Stimulated activated naive CD8-positive, alpha-beta T cell treated with anti-CD3 and anti-CD28 coated beads, Interleukin-15, Interleukin-2, amounts not matched to agents 100 ng/mL and 50 ng/mL, for 24 hours (primary cell): Measurements from ENCODE around the gene MYL12B.
A peak's percentile ranks its signal among the peaks of the same experiment; 100 is the strongest.

Source experiments
- H3K27ac Mint-ChIP-seq: one replicate; pipeline ENCODE4 v1.8.0; 2021; ENCODE audit warnings: mild to moderate bottlenecking, mixed read lengths
- H3K27me3 Mint-ChIP-seq: one replicate; pipeline ENCODE4 v1.8.0; 2021; ENCODE audit warnings: mixed read lengths
- H3K36me3 Mint-ChIP-seq: one replicate; pipeline ENCODE4 v1.8.0; 2021; ENCODE audit warnings: low read depth, mixed read lengths
- H3K4me1 Mint-ChIP-seq: one replicate; pipeline ENCODE4 v1.8.0; 2021; ENCODE audit warnings: low read depth, mixed read lengths
- H3K4me3 Mint-ChIP-seq: one replicate; pipeline ENCODE4 v1.8.0; 2021; ENCODE audit warnings: mild to moderate bottlenecking, mixed read lengths
- H3K9me3 Mint-ChIP-seq: one replicate; pipeline ENCODE4 v1.8.0; 2021; ENCODE audit warnings: mixed read lengths

MYL12B gene

DNA sequence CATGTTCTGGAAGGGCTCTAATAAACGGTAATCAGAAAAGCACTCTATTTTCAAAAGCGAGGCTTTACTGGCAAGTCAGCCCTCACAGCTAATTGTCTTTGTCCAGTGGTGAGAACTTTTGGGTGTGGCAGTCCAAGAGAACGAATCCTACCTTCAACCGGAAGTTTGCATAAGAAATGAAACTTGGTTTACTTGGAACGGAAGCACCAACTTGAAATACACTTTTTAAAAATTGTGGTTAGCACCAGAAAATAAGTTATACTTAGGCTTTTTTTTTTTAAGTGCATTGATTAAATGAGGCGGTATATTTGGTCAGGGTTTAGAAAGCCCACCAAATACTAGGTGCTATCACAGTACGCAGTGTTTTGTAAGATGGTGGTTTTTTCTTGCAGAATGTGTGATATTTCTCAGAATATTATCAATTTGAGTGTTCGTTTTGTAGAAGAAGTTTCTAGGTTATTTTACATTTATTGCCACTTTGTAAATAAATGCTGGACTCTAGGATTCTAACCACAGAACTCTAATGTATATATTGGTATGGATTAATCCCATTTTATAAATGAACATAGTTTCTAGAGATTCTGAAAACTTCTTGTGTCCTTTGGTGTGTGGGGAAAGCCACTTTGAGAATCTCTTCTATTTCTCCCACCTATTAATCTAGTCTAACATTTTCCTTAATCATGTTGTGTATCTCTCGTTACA lies 13.1 kb upstream of the MYL12B start:
- H3K4me3 Mint-ChIP-seq = peak overlapping the region; percentile 95
- H3K36me3 Mint-ChIP-seq = peaks cover 43% of the 10 kb centered on the region
- peaks cover 67% of the 10 kb centered on the region for H3K4me1 Mint-ChIP-seq
- H3K9me3 Mint-ChIP-seq = no peaks in the 10 kb centered on the region
- H3K27me3 Mint-ChIP-seq = no peaks in the 10 kb centered on the region
- peak overlapping the region; percentile 64 for H3K27ac Mint-ChIP-seq

GRCh38 chr18:3250237-3251107 lies 11.5 kb upstream of the MYL12B start:
- no peaks in the 10 kb centered on the region for H3K27me3 Mint-ChIP-seq
- no peaks in the 10 kb centered on the region for H3K9me3 Mint-ChIP-seq
- peak overlapping the region; percentile 80 for H3K4me3 Mint-ChIP-seq
- peaks cover 58% of the 10 kb centered on the region for H3K36me3 Mint-ChIP-seq
- H3K27ac Mint-ChIP-seq = peak overlapping the region; percentile 90
- peaks cover 71% of the 10 kb centered on the region for H3K4me1 Mint-ChIP-seq

DNA sequence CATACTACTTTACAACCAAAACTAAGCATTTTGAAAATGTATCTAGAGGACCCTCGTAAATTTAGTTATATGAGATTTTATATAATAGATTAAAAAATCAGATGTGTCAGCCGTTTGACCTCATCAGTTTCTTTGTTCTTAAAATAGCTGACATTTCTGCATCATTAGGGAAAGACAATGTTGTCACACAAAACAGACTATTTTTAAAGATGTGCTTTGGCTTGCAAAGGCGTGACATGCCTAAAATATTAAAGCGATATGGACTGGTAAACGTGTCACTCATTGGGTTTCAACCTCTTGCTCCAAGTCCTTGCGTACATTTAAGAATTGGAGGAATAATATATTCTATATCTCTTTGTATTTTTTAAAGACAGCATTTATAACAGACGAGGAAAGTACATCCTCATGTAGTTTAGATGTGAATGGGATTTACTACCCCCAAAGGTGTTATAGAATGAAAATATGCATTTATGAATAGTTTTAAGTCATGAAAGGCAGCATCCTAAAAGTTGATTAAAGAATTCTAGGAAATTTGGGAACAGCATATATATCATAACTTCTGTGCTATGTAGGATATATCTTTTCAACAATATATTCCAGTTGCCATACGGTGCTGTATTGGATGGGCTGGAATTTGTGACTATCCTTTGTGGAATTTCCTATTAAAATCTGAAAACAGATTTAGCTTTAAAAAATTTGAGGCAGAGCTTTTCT lies 10.5 kb upstream of the MYL12B start:
- peak overlapping the region; percentile 80 for H3K27ac Mint-ChIP-seq
- H3K9me3 Mint-ChIP-seq = no peaks in the 10 kb centered on the region
- H3K4me3 Mint-ChIP-seq = peak overlapping the region; percentile 71
- H3K36me3 Mint-ChIP-seq = peaks cover 68% of the 10 kb centered on the region
- no peaks in the 10 kb centered on the region for H3K27me3 Mint-ChIP-seq
- peaks cover 73% of the 10 kb centered on the region for H3K4me1 Mint-ChIP-seq

DNA sequence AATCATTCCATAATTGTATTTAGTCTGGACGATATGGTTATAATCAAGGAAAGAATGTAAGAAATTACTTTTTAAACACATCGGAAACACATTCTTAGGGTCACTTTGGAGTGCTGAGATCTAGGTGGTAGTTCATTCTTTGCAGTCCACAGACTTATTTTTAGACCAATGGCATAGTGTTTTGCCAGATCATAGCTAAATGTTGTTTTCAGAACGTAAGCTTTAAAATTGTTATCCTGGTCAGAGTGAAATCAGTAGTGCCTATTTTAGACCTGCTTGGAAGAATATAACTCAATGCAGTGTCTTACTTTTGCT lies 10.0 kb upstream of the MYL12B start:
- Mint-ChIP-seq H3K4me1 (peaks cover 77% of the 10 kb centered on the region), H3K27ac (peak overlapping the region; percentile 80), H3K4me3 (peak overlapping the region; percentile 71), H3K9me3 (no peaks in the 10 kb centered on the region), H3K36me3 (peaks cover 73% of the 10 kb centered on the region), H3K27me3 (no peaks in the 10 kb centered on the region)

GRCh38 chr18:3252843-3253242 lies 9.1 kb upstream of the MYL12B start:
- no peaks in the 10 kb centered on the region for H3K9me3 Mint-ChIP-seq
- H3K36me3 Mint-ChIP-seq = peaks cover 82% of the 10 kb centered on the region
- peak overlapping the region; percentile 82 for H3K27ac Mint-ChIP-seq
- H3K4me1 Mint-ChIP-seq = peaks cover 81% of the 10 kb centered on the region
- H3K4me3 Mint-ChIP-seq = peak overlapping the region; percentile 48
- no peaks in the 10 kb centered on the region for H3K27me3 Mint-ChIP-seq

- H3K4me1 Mint-ChIP-seq = peaks cover 96% of the 10 kb centered on the region
- H3K4me3 Mint-ChIP-seq = no peak overlapping the region
- peaks cover 91% of the 10 kb centered on the region for H3K36me3 Mint-ChIP-seq
- H3K27me3 Mint-ChIP-seq = no peaks in the 10 kb centered on the region
- H3K27ac Mint-ChIP-seq = peak overlapping the region; percentile 23
- no peaks in the 10 kb centered on the region for H3K9me3 Mint-ChIP-seq
These were observed 7.2 kb upstream of the MYL12B start for GRCh38 chr18:3254725-3255124.

GRCh38 chr18:3255611-3256165 lies 6.2 kb upstream of the MYL12B start:
- no peaks in the 10 kb centered on the region for H3K9me3 Mint-ChIP-seq
- H3K27me3 Mint-ChIP-seq = no peaks in the 10 kb centered on the region
- peaks cover 96% of the 10 kb centered on the region for H3K4me1 Mint-ChIP-seq
- H3K27ac Mint-ChIP-seq = peak overlapping the region; percentile 89
- H3K4me3 Mint-ChIP-seq = no peak overlapping the region
- H3K36me3 Mint-ChIP-seq = peaks cover 82% of the 10 kb centered on the region

DNA sequence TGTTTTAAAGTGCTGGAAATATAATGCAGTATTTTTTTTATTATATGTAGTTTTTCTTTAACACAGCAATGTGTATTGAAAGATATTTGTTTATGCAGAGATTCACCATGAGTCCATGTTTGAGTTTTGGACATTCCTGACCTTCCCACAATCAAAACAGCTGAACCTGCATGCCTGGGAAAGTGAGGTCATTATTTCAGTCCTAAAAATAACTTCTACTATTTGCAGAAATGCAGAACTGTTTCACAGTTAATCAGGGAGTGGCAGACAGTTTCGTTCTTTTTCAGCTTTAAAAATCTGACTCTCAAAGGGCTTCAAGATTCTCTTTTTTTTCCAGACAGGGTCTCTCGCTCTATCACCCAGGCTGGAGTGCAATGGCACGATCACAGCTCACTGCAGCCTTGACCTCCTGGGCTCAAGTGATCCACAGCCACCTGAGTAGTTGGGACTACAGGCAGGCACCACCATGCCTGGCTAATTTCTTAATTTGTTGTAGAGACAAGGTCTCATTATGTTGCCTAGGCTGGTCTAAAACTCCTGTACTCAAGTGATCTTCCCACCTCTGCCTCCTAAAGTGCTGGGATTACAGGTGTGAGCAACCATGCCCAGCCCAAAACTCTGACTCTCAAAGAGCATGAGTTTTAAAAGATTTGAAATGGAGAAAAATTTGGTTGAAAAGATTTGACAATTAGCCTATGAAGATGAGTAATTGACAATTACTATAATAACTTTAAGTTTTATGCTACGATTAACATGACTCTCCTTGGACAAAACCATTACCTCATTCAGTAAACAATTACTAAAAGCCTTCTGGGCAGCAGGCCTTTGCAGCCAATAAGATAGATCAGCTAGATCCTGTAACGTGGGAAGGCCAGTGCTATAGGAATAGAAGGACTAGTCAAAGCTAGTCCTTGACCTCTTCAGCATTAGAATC lies 5.0 kb upstream of the MYL12B start:
- Mint-ChIP-seq H3K36me3 (peaks cover 80% of the 10 kb centered on the region), H3K9me3 (no peaks in the 10 kb centered on the region), H3K27me3 (no peaks in the 10 kb centered on the region), H3K4me1 (peaks cover 90% of the 10 kb centered on the region), H3K4me3 (no peak overlapping the region), H3K27ac (peak overlapping the region; percentile 77)

GRCh38 chr18:3257627-3258120 lies 4.3 kb upstream of the MYL12B start:
- Mint-ChIP-seq H3K9me3 (no peaks in the 10 kb centered on the region), H3K4me3 (no peak overlapping the region), H3K27ac (peak overlapping the region; percentile 77), H3K36me3 (peaks cover 79% of the 10 kb centered on the region), H3K27me3 (no peaks in the 10 kb centered on the region), H3K4me1 (peaks cover 84% of the 10 kb centered on the region)

DNA sequence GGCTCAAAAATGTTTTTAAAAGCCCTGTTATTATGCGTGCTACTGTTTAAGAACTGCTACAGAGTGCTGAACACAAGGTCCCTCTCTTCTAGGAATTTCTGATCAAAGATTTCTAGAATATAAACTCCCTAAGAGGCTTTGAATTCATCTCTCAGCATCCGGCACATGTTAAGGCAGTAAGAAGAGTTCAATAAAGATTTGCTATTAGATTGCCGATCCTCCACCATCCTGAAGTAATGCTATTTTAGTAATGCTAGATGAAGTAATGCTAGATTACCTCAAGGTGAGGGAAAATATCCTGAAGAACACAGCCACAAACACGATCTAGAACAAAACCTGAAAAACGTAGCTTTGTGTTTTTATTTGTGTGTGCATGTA lies 949 bp upstream of the MYL12B start:
- Mint-ChIP-seq H3K27ac (peak overlapping the region; percentile 91), H3K36me3 (peaks cover 49% of the 10 kb centered on the region), H3K27me3 (no peaks in the 10 kb centered on the region), H3K9me3 (no peaks in the 10 kb centered on the region), H3K4me3 (peak overlapping the region; percentile 100), H3K4me1 (peaks cover 85% of the 10 kb centered on the region)

DNA sequence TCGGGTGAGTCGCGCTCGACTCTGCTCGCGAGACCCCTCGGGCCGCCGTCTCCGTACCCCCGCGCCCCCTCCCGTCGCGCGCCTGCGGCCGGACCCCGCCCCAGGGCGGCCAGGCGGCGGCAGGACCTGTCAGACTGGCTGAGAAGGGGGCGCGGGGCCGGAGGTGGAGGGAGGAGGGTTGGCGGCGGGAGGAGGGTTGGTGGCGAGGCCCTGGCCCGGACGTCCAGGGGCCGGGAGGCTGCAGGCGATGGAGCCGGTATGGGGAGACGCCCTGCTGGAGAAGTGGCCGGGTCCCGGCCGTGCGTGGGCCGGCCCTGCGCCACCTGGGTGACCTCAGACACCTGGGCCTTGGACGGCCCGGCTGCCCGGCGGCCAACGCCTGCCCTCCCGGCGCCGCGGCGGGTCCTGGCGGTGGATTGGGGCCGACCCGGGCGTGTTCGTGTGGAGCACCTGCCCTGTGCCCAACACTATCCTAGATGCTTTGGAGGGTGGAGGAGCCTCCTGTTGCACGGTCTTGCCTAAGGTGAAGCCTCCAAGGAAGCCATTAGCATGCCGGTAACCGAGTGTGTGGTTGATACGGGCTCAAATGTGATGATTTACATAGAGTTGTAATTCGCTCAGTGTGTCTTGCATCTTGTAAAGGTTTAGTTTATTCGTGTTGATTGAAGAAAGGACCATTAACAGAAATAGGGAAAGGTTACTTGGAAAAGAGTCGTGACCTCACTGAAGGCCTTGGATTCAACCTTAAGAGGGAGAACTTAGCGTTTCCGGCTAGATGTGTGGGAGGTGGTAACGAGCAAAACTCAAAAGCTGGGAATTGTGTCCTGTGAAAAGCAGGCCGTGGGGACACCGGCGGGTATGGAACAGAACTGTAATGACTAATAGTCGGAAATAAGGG lies 550 bp downstream of the MYL12B start:
- Mint-ChIP-seq H3K27me3 (no peaks in the 10 kb centered on the region), H3K4me1 (peaks cover 85% of the 10 kb centered on the region), H3K36me3 (peaks cover 34% of the 10 kb centered on the region), H3K9me3 (no peaks in the 10 kb centered on the region), H3K27ac (peak overlapping the region; percentile 94), H3K4me3 (peak overlapping the region; percentile 100)

- peaks cover 27% of the 10 kb centered on the region for H3K36me3 Mint-ChIP-seq
- H3K27me3 Mint-ChIP-seq = no peaks in the 10 kb centered on the region
- H3K4me1 Mint-ChIP-seq = peaks cover 82% of the 10 kb centered on the region
- H3K9me3 Mint-ChIP-seq = no peaks in the 10 kb centered on the region
- H3K27ac Mint-ChIP-seq = peak overlapping the region; percentile 94
- peak overlapping the region; percentile 100 for H3K4me3 Mint-ChIP-seq
These were observed 1.3 kb downstream of the MYL12B start for GRCh38 chr18:3263132-3263700.

DNA sequence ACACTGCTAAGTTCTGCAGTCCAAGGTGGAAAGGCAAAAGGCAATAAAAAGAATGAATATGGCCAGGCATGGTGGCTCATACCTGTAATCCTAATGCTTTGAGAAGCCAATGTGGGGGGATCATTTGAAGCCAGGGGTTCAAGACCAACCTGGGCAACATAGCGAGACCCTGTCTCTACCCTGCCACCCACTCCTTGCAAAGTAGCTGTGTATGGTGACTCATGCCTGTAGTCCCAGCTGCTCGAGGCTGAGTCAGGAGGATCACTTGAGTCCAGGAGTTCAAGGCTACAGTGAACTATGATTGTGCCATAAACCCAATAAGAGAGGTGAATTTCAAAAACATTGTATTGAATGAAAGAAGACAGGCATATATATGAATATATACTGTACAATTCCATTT lies 2.4 kb downstream of the MYL12B start:
- H3K4me1 Mint-ChIP-seq = peaks cover 82% of the 10 kb centered on the region
- peak overlapping the region; percentile 72 for H3K27ac Mint-ChIP-seq
- H3K9me3 Mint-ChIP-seq = no peaks in the 10 kb centered on the region
- H3K27me3 Mint-ChIP-seq = no peaks in the 10 kb centered on the region
- peak overlapping the region; percentile 36 for H3K4me3 Mint-ChIP-seq
- peaks cover 22% of the 10 kb centered on the region for H3K36me3 Mint-ChIP-seq
